Left hindlimb (tissue), 1 donor: ENCODE results near the gene SLCO3A1.

ENCODE experiments used
- DNase-seq: peaks from one replicate; pipeline ENCODE4 v3.0.0-alpha.2; 2018

The SLCO3A1 gene

DNA sequence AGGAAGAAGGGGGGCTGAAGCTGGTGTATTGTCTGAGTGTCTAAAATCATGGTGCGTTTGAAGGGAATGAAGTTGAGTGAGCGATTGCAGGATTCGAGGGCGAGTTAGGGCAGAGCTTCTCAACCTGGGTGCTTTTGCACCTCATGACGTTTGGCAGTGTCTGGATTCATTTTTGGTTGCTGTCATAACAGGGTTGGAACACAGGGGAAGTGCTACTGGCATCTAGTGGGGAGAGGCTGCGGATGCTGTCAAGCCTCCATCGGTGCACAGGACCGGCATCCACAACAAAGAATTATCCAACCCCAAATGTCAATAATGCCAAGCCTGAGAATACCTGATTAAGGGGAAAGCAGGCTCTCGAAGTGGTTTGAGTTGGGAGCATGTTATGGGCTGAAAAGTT lies 120.0 kb downstream of the SLCO3A1 start:
- DNase-seq = no peak

DNA sequence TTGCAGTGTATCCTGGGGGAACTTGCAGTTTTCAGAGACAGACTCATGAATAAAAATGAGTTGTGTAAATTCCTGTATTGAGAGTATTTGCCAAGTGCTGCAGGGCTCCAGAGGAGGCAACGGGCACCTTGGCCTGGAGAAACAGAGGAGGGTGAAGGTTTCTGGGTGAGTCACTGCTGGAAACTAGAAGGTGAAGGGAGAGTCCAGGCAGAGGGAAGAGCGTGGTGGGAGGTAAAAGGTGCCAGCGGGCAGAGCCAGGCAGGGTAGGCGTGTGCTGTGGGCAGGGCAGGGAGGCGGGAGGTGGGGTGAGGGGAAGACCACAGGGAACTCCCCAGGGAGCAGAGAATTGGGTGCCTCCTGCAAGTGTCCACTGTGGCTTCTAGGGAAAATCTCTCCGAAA lies 120.8 kb downstream of the SLCO3A1 start:
- no peak for DNase-seq

DNA sequence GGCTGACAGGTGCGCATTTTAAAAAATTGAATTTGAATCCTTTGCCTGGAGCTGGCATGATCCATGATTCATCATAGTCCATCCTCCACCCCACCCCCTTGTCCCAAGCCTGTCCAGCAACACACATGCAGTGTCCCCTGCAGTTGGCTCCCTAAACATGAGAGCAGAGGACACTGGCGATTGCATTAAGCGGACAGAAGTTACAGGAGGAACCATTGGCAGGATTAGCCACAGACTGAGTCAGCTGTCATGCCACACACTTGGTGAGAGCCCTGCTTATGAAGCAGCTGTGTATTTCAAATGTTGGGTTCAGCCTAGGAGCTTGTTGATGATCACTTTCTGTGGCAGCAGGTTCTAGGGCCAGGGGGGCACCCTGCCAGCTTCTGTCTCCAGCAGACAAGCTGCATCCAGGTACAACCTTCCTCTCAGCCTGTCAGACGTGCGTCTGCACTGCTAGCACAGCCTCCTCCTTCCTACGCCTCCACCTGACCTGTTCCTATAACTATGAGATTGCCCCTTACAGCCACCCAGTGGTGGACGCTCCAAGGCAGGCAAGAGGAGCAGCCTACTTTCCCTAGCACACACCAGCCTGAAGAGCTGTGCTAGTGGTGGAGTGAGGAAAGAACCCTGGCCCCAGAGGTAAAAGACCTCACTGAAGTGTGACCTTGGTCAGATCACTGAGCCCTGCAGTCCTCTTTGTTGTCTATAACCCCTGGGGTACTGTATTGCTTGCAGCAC lies 121.9 kb downstream of the SLCO3A1 start:
- no peak for DNase-seq

DNA sequence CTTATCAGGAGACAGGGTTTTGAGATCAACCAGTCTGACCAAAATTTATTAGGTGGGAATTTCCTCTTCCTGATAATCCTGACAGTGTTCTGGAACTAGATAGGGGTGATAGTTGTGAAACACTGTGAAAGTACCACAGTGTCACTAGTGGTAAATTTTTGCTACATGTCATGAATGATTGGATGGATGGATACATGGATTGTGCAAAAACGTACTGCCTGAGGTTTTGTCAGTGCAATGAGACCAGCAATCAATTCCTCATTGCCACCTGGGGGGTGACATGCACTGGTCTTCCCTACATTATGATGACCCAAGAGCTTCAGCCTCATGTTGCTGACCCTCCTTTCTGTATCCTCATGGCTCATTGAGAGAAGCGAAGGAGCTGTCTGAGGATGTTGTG lies 123.5 kb downstream of the SLCO3A1 start:
- no peak for DNase-seq

DNA sequence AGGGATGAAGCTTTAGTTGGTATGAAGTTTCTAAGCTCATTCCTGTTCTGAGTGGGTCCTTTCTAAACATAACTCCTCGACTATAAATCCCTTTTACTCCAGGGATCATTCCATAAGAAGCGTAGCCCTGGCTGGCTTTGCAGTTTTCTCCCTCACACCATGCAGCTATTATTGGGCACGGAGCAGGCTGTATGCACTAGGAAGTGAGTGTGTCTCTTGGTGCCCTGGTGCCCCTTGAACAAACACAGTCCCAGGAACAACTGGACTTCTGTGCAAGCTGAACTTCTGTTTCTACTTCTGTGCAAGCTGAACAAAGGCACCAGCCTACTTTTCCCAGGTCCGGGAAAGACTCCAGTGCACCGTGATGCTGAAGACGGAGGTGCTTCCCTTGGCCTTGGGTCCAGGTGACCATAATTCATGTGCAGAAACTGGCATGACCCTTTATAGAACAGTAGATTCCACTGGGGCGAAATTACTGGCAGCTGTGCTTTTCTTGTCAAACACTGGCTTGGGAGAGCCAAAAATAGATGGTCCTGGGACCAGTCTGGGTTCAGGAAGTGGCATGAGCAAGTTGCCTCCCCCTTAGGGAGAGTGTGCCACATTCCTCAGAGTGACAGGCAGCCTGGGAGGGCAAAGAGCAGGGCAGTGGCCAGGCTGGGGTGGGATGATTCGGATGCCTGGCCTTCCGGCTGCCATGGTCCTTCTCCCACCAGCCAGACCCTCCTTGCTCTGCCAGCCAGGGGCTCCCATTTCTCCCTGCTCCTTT lies 127.2 kb downstream of the SLCO3A1 start:
- DNase-seq = no peak

DNA sequence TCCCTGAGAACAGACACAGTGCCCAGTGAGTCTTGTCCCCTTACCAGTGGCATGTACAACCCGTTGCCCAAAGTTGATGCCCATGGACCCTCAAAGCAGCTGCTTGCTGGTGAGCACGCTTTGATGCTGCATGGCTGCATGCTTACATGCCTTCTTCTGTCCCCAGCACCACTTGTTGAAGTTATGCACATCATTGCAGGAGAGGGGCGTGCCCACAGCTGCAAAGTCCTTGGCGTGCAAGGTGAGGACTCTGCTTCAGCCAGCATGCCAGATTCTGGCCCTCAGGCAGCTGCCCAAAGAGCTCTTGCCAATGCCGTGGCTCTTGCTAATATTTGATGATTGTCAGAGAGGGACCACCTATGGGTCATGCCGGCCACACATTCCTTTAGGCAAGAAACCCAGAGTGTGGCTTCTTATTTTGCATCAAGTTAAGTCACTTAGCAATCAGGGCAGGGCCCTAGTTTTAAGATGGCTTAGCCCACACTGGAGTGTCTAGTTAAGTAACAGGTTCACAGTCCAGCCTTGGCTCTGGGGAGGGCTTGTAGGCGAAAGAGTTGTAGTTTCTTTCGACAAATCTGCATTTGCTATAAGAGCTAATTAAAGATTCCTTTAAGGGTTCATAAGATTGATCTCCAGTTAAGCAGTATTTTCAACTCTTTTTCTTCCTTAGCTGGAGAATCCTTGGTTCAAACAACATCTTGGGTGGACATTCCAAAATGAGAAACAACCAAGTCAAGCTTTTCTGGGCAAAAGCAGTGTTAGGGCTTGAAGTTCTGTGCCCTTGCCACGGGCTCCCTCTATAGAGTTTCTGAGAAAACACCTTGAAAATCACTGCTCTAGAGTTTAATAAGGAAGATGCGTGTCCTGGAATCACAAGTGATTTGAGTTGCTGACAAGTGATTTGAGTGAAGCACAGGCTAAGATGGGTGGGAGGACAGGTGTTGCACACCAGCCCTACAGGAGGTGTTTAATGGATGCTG lies 128.6 kb downstream of the SLCO3A1 start:
- no peak for DNase-seq

DNA sequence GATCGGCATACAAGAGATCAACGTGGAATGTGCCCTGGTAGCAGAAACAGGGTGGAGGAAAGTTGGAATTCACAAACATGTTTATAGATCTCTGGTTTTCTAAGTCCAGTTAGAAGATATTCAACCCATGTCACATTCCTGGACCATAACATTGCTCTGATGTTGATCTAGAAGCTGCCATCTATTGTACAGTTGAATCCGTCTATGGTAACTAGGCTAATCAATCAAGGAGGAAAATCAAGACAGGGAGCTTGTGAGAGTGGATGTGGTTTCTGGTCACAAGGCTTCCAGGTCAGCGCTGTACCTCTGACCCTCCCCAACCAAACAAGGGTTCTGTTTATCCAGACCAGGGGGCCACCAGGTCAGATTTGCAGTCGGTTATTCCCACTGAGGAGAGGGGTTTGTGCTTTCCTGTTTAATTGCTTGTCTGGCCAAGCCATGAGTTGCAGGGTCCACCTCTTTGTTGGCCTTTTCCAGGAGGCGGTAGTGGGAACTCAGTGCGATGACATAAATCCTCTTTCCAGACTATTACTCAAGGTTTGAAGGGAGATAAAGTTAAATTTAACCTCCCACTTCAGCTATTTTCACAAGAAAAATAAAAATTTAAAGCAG lies 130.3 kb downstream of the SLCO3A1 start:
- DNase-seq = no peak

DNA sequence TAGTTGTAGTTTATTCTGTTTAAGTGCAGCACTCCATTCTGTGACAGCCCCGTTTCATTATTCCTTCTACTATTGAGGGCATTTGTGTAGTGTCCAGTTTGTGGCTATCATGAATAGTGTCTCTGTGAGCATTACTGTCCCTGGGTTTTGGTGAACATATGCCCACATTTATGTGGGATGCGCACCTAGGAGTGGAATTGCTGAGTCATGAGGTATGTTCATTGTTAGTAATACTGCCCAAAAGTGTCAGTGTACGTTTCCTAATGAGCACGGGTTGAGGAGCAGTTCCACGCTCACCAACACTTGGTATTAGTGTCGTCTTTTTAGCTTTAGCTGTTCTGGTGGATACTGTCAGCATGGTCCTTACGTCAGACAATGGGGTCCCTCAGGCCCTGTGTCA lies 131.8 kb downstream of the SLCO3A1 start:
- DNase-seq = no peak

DNA sequence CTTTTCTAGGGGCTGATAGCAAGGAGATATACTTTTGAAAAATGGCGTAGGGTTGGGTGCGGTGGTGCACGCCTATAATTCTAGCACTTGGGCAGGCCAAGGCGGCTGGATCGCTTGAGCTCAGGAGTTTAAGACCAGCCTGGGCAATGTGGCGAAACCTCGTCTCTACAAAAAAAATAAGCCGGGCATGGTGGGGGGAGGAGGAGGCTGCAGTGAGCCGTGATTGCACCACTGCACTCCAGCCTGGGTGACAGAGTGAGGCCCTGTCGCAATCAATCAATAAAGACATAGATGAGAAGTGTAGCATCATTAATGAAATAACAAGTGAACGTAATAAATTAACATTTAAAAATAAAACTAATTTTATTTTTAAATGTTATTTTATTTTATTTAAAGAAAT lies 134.6 kb downstream of the SLCO3A1 start:
- DNase-seq = no peak

DNA sequence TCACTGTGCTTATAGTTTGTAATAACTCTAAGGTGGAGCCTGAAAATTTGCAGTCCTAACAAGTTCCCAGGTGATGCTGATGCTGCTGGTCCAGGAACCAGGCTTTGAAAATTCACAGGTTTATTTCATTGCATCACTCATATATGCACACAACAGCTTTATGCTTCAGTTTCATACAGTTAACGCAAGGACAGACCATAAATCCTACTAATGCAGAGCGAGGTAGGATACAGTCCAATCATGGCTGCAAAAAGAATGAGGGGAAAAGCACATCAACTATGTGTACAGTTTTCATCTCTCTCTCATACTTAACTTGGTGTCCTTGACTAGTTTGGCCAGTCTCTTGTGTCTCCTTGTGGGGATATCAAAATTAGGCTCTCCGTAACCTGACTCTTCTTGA lies 135.1 kb downstream of the SLCO3A1 start:
- DNase-seq = no peak

DNA sequence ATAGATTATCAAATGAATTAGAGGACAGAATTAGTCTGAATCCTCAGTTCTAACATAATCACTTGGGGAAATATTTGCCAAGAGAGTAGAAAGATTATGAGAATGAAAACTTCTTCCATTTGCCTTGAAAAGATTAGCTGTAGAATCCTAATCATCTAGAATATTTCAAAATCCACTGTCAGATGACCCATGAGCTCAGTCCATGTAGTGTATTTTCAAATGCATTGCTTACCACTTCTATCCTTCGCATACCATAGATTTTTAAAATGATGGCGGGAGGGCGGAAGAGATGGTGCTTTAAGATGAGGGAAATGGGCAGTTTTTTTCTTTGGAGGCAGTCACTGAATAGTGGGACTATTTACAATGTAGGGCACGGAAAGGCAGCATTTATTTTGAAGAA lies 136.3 kb downstream of the SLCO3A1 start:
- no peak for DNase-seq

DNA sequence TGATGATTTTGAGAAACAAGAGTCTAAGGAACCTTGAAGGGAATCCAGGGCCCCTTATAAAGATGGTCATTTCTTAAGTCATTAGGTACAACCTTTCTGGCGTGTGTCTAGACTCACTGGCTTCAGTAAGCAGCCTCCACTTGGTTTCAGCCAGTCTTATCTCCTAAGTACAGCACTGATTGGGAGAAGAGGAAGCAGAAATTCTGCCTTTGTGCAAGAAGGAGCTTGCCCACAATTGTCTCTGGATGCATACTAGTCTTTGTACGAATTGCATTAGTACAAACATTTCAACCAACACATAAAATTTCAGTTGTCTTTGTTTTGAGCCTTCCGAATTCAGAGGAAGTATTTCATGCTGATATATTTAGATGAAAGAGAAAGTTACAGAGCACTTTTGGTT lies 139.4 kb downstream of the SLCO3A1 start:
- no peak for DNase-seq

DNA sequence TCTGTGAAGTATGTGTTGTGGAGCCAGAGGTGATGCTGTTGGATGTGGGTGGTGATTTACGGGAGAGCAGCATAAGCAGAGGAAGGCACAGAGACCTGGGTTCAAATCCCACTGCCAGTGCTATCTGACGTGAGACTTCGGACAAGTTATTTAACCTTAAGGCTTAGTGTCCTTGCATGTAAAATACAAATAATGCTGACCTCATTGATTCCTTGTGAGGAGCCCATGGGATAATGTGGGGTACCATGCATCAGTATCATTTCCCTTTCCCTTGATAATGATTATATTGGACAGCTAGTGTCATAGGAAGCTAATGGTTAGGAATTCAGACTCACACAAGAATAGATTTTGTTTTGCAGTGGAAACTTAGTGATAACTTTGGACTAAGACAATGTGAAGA lies 141.6 kb downstream of the SLCO3A1 start:
- DNase-seq = no peak

DNA sequence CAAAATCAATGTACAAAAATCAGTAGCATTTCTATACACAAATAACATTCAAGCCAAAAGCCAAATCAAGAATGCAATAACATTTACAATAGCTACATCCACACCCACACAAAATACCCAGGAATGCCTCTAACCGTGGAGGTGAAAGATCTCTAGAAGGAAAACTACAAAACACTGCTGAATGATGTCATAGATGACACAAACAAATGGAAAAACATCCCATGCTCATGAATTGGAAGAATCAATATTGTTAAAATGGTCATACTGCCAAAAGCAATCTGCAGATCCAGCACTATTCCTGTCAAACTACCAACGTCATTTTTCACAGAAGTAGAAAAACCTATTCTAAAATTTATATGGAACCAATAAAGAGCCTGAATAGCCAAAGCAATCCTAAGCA lies 143.7 kb downstream of the SLCO3A1 start:
- no peak for DNase-seq

DNA sequence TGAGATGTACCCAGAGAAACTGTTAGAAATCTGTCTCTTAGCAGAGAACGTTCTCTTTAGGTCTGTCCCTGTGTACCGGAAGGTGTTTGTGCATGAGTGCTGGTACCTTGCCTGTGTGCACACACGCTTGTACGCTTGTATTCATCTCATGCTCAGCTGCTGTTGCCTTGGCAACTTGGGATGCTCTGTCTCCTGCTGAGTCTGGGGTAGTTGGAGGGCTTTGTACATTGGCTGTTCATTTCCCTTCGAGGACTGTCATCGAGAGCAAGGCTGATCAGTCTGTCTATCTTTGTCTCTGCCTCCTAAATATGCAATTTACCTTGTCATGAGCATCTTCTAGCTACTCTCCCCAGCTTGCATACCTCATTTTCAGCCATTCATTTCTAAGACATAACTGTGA lies 147.2 kb downstream of the SLCO3A1 start:
- no peak for DNase-seq

DNA sequence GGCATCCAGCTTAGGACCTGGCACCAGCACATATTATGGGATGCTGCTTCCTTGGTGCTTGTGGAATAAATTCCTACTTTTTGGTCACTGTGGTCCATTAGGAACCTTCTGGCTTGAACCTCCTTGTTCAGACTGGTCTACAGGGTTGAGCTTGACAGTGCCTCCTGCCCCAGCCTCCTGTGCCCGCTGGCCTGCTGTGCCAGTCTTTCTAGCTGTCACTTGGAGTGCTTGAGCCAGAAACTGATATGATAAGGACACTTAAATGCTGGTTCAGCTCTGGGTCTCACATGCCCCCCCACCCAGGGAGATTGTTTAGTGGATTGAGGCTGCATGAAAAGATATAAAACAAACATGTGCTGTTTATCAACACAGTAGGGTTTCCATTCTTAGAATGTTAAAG lies 147.8 kb downstream of the SLCO3A1 start:
- DNase-seq = no peak

DNA sequence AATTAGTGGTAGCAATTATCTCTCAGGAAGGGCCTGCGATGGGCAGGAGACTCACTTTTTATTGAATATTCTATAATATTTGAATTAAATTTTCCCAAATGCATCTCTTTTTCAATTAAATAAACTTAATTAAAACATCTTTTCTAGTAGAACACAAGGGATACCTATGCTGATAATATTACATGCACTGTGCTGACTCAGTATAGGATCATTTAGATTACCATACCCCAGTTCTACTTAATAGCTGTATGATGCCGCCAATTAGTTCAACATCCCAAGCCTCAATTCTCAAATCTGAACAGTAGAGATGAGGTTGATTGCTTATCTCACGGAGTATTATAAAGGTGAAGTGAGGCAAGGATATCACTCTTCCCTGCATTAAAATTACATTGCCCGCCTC lies 149.2 kb downstream of the SLCO3A1 start:
- DNase-seq = no peak

DNA sequence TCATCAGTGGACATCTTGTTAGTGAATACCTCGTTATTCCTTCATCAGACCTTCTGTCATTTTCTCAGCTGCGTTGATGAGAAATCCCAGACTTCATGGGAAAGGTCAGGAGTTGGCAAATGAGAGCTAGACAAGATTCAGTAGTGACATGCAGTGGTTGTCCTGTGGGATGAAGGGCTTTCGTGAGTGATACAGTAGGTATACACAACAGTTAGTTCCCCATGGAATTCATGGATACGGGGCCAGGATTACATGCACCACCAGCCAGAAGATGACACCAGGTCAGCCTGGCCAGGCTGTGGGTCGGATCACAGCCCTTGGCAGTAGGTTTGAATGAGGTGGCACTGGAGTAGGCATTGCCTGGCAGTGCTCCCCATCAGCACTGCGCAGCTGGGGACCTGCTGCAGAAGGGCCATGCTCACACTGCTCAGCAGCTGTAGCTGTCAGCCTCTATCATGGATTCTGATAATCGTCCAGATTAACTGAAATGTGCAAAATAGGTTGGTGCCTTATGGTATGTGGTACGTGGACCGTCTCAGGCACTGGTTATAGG lies 150.1 kb downstream of the SLCO3A1 start:
- DNase-seq = no peak

DNA sequence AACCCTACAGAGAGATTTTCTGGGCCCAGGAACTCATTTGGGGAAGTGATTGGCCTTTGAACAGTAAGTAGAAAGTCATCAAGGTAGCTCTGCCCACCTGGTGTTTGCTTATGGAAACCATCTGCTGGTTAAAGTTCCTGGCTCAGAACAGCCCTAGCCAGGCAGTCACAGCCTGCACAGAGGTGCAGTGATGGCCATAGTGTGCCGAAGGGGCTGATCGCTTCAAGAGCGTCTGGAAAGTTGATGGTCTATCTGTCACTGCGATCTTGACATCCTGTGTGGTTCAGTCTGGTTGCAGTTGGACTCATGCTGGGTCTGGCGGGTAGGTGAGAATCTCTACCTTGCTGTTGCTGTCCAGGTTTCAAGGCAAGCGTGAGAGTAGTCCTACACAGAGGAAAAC lies 151.6 kb downstream of the SLCO3A1 start:
- DNase-seq = no peak

DNA sequence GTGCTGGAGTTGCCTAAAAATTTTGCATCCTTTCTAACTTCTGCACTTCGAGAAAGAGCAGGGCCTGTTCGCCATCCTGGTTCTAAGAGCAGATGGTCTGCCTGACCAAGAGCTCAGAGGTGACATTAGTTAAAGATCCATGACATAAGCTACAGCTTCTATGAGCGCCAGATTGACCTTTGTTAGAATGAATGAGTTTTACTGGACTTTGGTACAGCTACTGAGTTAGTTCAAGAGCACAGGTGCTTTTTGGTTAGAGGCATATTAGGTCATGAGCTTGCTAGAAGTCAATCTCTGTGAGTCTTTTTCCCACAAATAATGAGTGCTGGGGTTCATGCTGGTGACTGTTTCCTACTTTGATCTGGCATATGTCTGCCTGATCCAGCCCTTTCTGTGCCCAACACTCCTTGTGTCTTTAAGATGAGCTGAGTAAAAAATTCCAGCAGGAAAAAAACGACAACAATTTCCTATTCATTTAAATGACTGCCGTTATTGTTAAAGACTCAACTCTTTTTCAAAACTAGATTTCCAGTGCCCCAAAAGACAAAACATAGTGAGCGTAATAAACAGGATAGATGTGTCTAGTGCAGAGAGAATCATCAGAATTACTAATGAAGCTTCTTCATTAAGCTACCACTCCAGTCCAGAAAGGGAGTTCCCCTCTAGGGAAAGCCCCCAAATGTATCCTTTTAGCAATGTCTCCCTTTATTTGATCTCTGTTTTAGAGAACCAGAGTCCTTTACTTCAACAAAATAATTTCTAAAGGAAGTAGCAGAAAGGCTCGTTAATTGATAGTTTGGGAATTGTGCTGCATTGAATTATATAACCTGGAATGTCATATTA lies 152.9 kb downstream of the SLCO3A1 start:
- no peak for DNase-seq

DNA sequence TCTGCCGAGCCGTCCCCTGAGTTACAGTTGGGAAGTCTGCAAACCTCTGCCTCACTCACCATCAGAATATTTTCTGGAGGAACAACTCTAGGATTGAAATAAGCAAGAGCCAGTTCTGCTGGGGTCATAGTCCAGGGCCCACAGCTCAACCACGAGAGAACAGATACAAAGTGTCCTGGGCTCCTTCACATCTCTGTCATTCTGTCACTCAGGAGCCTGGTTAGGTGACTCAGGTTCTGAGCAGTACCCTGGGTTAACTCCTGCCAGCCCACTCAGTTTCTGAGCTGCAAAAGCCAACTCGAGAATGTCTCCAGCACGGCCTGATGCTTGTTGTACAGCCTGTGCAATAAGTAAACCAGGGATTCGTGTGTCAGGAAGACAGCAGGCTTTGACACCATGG lies 155.7 kb downstream of the SLCO3A1 start:
- no peak for DNase-seq
